MM.1S (cell line): ENCODE results near the gene FGFRL1.
"Not testable (repeated sequence)": the region's sequence is repeated elsewhere in the genome, so short reads cannot be mapped to it uniquely, and the experiment has no call there.

Experiments
- DNase-seq: peaks from one replicate; pipeline ENCODE4 v3.0.0-alpha.2; 2015
- H2AFZ ChIP-seq: fragments of 300-600 bp; sonication (generic); 2 replicates; pipeline ENCODE4 v1.6.0; 2016; ENCODE audit warnings: antibody characterized with exemption, low read length
- H3F3A ChIP-seq: fragments of 300-600 bp; sonication (generic); 2 replicates; pipeline ENCODE4 v1.6.1; 2016; ENCODE audit warnings: mild to moderate bottlenecking, antibody characterized with exemption, low read length, moderate library complexity, mixed read lengths; ENCODE audit not compliant: insufficient read depth
- H3K27ac ChIP-seq: fragments of 300-600 bp; sonication (generic); 2 replicates; pipeline ENCODE4 v1.5.1; 2016; ENCODE audit warnings: mild to moderate bottlenecking, low read length
- H3K27me3 ChIP-seq: fragments of 300-600 bp; sonication (generic); replicated peaks from 2 replicates; pipeline ENCODE4 v1.6.0; 2016; ENCODE audit warnings: low read length; ENCODE audit not compliant: insufficient read depth
- H3K36me3 ChIP-seq: fragments of 300-600 bp; sonication (generic); replicated peaks from 2 replicates; pipeline ENCODE4 v1.6.1; 2016; ENCODE audit warnings: mild to moderate bottlenecking, low read length, mixed read lengths; ENCODE audit not compliant: insufficient read depth
- H3K4me1 ChIP-seq: fragments of 300-600 bp; sonication (generic); 2 replicates; pipeline ENCODE4 v1.6.1; 2016; ENCODE audit warnings: low read length, mixed read lengths
- H3K4me2 ChIP-seq: fragments of 300-600 bp; sonication (generic); 2 replicates; pipeline ENCODE4 v1.6.0; 2016; ENCODE audit warnings: low read depth, low read length
- H3K4me3 ChIP-seq: fragments of 300-600 bp; sonication (generic); 2 replicates; pipeline ENCODE4 v1.5.1; 2016; ENCODE audit warnings: low read length, mixed read lengths
- H3K79me2 ChIP-seq: fragments of 300-600 bp; sonication (generic); 2 replicates; pipeline ENCODE4 v1.6.1; 2016; ENCODE audit warnings: mixed run types, low read length, mixed read lengths
- H3K9ac ChIP-seq: fragments of 300-600 bp; sonication (generic); 2 replicates; pipeline ENCODE4 v1.6.1; 2016; ENCODE audit warnings: low read length, mixed read lengths
- H3K9me2 ChIP-seq: fragments of 300-600 bp; sonication (generic); replicated peaks from 2 replicates; pipeline ENCODE4 v1.6.1; 2016; ENCODE audit warnings: mild to moderate bottlenecking, low read length, mixed read lengths; ENCODE audit not compliant: insufficient read depth
- H3K9me3 ChIP-seq: fragments of 300-600 bp; sonication (generic); replicated peaks from 2 replicates; pipeline ENCODE4 v1.6.1; 2016; ENCODE audit warnings: mild to moderate bottlenecking, low read length, mixed read lengths; ENCODE audit not compliant: insufficient read depth
- H4K20me1 ChIP-seq: fragments of 300-600 bp; sonication (generic); 2 replicates; pipeline ENCODE4 v1.6.1; 2016; ENCODE audit warnings: mild to moderate bottlenecking, low read length, moderate library complexity, mixed read lengths; ENCODE audit not compliant: insufficient read depth
- EZH2 ChIP-seq: fragments of 300-600 bp; sonication (generic); optimal IDR thresholded peaks from 2 replicates; pipeline ENCODE3; 2017; ENCODE audit warnings: low read depth, mild to moderate bottlenecking, antibody characterized with exemption, low read length, mixed read lengths
- EZH2phosphoT487 ChIP-seq: fragments of 300-600 bp; sonication (generic); IDR thresholded peaks from 2 replicates; pipeline ENCODE4 v1.6.1; 2018; ENCODE audit warnings: antibody characterized with exemption, low read length
- TF ChIP-seq, protein P1 (sequence below): fragments of 300-600 bp; sonication (generic); IDR thresholded peaks from 2 replicates; pipeline ENCODE4 v1.5.1; 2016; ENCODE audit warnings: antibody characterized with exemption, low read length, mixed read lengths

Gene FGFRL1

GRCh38 chr4:1054696-1055242 is 43.3 kb downstream of the FGFRL1 start:
- H4K20me1 ChIP-seq, H3K36me3 ChIP-seq, H3K4me2 ChIP-seq, H3K79me2 ChIP-seq, H3K4me3 ChIP-seq, H2AFZ ChIP-seq, DNase-seq, H3K4me1 ChIP-seq, H3K27ac ChIP-seq, H3K9ac ChIP-seq, H3K9me2 ChIP-seq, H3K9me3 ChIP-seq, H3F3A ChIP-seq: not testable (repeated sequence)
- peaks cover 27% of the 10 kb centered on the region for H3K27me3 ChIP-seq

DNA sequence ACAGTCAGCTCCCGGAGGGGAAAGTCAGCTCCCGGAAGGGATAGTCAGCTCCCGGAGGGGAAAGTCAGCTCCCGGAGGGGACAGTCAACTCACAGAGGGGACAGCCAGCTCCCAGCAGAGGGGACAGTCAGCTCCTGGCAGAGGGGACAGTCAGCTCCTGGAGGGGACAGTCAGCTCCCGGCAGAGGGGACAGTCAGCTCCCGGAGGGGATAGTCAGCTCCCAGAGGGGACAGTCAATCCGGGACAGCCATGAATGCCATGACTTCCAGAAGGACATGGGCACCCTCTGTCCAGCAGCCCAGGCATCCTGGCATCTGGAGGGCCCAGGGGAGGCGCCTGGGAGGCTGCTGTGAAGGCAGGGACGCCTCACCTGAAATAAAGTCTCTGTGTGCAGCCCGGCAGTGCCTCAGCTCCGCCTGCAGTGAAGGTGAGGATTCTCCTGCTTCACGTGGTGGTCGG is 43.8 kb downstream of the FGFRL1 start:
- not testable (repeated sequence) for H3K9ac ChIP-seq, H3K4me1 ChIP-seq, H3K9me3 ChIP-seq, H3K36me3 ChIP-seq, H3K9me2 ChIP-seq, H3K4me2 ChIP-seq, H3K4me3 ChIP-seq, H3K79me2 ChIP-seq, DNase-seq, H4K20me1 ChIP-seq, H3K27ac ChIP-seq, H2AFZ ChIP-seq, H3F3A ChIP-seq
- peaks cover 27% of the 10 kb centered on the region for H3K27me3 ChIP-seq

DNA sequence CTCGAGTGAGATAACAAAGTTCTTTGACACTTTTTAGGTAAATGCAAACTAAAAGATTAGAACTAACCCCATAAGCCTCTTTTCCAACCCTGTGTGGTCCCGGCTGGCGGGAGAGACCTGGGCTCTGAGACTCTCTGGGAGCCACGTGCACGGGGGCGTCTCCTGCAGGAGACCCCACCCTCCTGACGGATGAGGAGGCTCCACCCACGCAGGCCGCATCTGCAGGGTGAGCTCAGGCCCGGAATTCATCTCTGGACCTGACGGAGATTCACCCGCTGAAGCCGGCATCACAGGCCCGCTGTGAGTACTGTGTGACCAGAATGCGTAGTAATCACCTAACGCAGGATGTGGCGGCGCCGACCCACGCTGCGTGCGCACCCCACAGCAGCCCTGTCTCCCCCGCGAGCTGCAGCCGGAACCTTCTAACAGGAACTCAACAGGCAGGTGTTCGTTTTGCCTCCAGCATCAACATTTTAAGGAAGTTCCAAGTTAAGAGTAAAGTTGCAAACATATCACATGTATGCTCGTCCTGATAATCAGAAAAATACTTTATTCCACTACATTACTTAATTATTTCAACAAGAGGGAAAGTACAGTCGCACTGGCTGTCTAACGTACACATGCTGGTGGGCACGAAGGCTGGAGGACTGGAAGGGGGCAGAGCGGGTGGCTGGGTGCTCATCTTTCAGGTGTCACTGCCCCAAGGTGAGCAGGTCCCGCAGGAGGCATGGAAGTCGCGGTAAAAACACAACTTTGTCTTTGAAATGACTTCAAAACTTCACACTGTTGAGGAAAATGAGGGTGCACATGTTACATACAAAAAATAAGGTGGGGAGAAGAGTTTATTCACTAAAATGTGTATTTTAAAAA is 44.5 kb downstream of the FGFRL1 start:
- peaks cover 27% of the 10 kb centered on the region for H3K27me3 ChIP-seq
- no peak overlapping the region for H3K4me3 ChIP-seq
- no peaks in the 10 kb centered on the region for H3K4me1 ChIP-seq

DNA sequence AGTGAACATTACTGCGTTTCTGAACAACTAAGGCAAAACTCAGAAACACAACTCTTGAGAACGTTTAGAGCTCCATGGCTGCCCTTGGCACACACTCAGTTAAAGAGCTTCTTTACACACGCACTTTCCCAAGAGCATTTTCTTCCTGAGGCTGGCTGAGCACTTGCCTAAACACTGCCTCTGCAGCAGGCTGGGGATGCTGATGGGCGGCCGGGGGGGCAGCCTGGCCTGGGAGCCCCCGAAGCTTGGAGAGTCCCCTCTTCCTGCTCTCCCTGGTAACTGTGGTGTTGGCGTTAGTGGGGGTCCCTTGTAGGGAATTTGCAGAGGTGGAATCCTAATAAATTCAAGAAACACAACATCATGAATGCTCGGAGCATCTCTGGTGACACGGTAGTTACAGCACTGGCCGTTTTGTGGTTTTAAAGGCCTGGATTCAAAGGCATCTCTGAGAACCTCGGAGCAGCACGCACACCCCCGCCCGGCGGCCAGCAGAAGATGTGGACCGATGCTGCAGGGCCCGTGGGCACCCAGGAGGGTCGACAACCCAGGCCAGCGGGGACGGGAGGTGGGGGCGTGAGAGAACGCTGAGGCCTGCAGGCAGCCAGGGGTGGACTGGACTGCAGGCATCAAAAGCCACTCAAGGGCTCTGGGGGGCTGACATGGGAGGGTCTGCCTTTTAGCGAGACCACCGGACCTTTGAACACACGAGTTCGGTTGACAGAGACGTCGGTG is 45.4 kb downstream of the FGFRL1 start:
- H3K79me2 ChIP-seq, result no peaks in the 10 kb centered on the region
- no peaks in the 10 kb centered on the region for H3K9me2 ChIP-seq
- H3K36me3 ChIP-seq, result no peaks in the 10 kb centered on the region
- no peak for DNase-seq
- no peaks in the 10 kb centered on the region for H3F3A ChIP-seq
- no peaks in the 10 kb centered on the region for H3K4me1 ChIP-seq
- no peak overlapping the region for H3K9ac ChIP-seq
- H3K27ac ChIP-seq, result no peak overlapping the region
- H3K4me2 ChIP-seq, result no peak overlapping the region
- no peaks in the 10 kb centered on the region for H4K20me1 ChIP-seq
- no peaks in the 10 kb centered on the region for H3K9me3 ChIP-seq
- H3K4me3 ChIP-seq, result no peak overlapping the region
- peaks cover 30% of the 10 kb centered on the region for H3K27me3 ChIP-seq
- no peak overlapping the region for H2AFZ ChIP-seq
- TF ChIP-seq EZH2 (no peak), EZH2phosphoT487 (no peak)
- TF ChIP-seq, protein P1, sequence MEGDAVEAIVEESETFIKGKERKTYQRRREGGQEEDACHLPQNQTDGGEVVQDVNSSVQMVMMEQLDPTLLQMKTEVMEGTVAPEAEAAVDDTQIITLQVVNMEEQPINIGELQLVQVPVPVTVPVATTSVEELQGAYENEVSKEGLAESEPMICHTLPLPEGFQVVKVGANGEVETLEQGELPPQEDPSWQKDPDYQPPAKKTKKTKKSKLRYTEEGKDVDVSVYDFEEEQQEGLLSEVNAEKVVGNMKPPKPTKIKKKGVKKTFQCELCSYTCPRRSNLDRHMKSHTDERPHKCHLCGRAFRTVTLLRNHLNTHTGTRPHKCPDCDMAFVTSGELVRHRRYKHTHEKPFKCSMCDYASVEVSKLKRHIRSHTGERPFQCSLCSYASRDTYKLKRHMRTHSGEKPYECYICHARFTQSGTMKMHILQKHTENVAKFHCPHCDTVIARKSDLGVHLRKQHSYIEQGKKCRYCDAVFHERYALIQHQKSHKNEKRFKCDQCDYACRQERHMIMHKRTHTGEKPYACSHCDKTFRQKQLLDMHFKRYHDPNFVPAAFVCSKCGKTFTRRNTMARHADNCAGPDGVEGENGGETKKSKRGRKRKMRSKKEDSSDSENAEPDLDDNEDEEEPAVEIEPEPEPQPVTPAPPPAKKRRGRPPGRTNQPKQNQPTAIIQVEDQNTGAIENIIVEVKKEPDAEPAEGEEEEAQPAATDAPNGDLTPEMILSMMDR, result no peak

More for the DNA sequence above, 44.5 kb downstream of the FGFRL1 start:
- H2AFZ ChIP-seq, result no peak overlapping the region
- H3K27ac ChIP-seq, result no peak overlapping the region
- no peaks in the 10 kb centered on the region for H3K79me2 ChIP-seq
- H3K9me2 ChIP-seq, result no peaks in the 10 kb centered on the region
- H3K4me2 ChIP-seq, result no peak overlapping the region
- no peaks in the 10 kb centered on the region for H3F3A ChIP-seq
- H3K36me3 ChIP-seq, result no peaks in the 10 kb centered on the region
- no peak for DNase-seq
- no peak for TF ChIP-seq EZH2
- TF ChIP-seq, protein P1, result no peak
- TF ChIP-seq EZH2phosphoT487, result no peak
- H4K20me1 ChIP-seq, result no peaks in the 10 kb centered on the region
- H3K9me3 ChIP-seq, result no peaks in the 10 kb centered on the region
- no peak overlapping the region for H3K9ac ChIP-seq
